Measurements from ENCODE around the gene ENOSF1. TPM values are rescaled to one million over a fixed set of nuclear protein-coding genes. Genes with fewer than 3 reads are reported as not detected.
A peak's percentile ranks its signal among the peaks of the same experiment; 100 is the strongest.

Gene ENOSF1
- total RNA-seq, 4 donors from 2014 or later: 31.8 to 159 (median 64.3) TPM

- Histone ChIP-seq H3K27ac (no peak overlapping the region), H3K4me3 (no peak overlapping the region), H3K9me3 (no peaks in the 10 kb centered on the region), H3K36me3 (no peaks in the 10 kb centered on the region), H3K27me3 (no peaks in the 10 kb centered on the region), H3K4me1 (no peaks in the 10 kb centered on the region)
- TF ChIP-seq CTCF (IDR thresholded peaks at IDR 0.05) (no peak), EP300 (IDR thresholded peaks at IDR 0.05) (no peak), POLR2AphosphoS5 (IDR thresholded peaks at IDR 0.05) (no peak), POLR2A (IDR thresholded peaks at IDR 0.05) (no peak)
- no peak for DNase-seq (ENCODE audit: low spot score in 2 of 2)
Measured at GRCh38 chr18:631560-631959, 80.9 kb downstream of the ENOSF1 start.

GRCh38 chr18:629269-630150 is 82.9 kb downstream of the ENOSF1 start:
- no peak for DNase-seq (ENCODE audit: low spot score in 2 of 2)

GRCh38 chr18:627231-627630 is 85.2 kb downstream of the ENOSF1 start:
- WGBS: 53% methylated on average over 2 of the region's 2 CpGs

More at GRCh38 chr18:629269-630150, 82.9 kb downstream of the ENOSF1 start:
- no peak overlapping the region for H3K4me3 ChIP-seq
- H3K36me3 ChIP-seq: no peaks in the 10 kb centered on the region
- no peak overlapping the region for H3K27ac ChIP-seq
- 91% methylated on average over 6 of the region's 6 CpGs for WGBS
- H3K9me3 ChIP-seq: no peaks in the 10 kb centered on the region
- no peaks in the 10 kb centered on the region for H3K4me1 ChIP-seq
- H3K27me3 ChIP-seq: no peaks in the 10 kb centered on the region
- no peak for TF ChIP-seq EP300 (IDR thresholded peaks at IDR 0.05)
- TF ChIP-seq CTCF (IDR thresholded peaks at IDR 0.05): no peak
- TF ChIP-seq POLR2AphosphoS5 (IDR thresholded peaks at IDR 0.05): no peak
- no peak for TF ChIP-seq POLR2A (IDR thresholded peaks at IDR 0.05)

GRCh38 chr18:623761-624620 is 88.4 kb downstream of the ENOSF1 start:
- H3K4me3 ChIP-seq: no peak overlapping the region
- DNase-seq (ENCODE audit: low spot score in 2 of 2): peak; percentile 77 to 82
- TF ChIP-seq POLR2AphosphoS5 (IDR thresholded peaks at IDR 0.05) (no peak), CTCF (IDR thresholded peaks at IDR 0.05) (peak in 1 of 2 donors; percentile 66)
- H3K27me3 ChIP-seq: no peaks in the 10 kb centered on the region
- 62% methylated on average over 11 of the region's 11 CpGs for WGBS
- H3K4me1 ChIP-seq: no peaks in the 10 kb centered on the region
- no peaks in the 10 kb centered on the region for H3K36me3 ChIP-seq
- no peaks in the 10 kb centered on the region for H3K9me3 ChIP-seq
- no peak overlapping the region for H3K27ac ChIP-seq

More at GRCh38 chr18:627231-627630, 85.2 kb downstream of the ENOSF1 start:
- H3K4me3 ChIP-seq: no peak overlapping the region
- no peak overlapping the region for H3K27ac ChIP-seq
- H3K27me3 ChIP-seq: no peaks in the 10 kb centered on the region
- H3K9me3 ChIP-seq: no peaks in the 10 kb centered on the region
- H3K4me1 ChIP-seq: no peaks in the 10 kb centered on the region
- TF ChIP-seq EP300 (IDR thresholded peaks at IDR 0.05): no peak
- TF ChIP-seq POLR2AphosphoS5 (IDR thresholded peaks at IDR 0.05): no peak
- TF ChIP-seq CTCF (IDR thresholded peaks at IDR 0.05): no peak
- TF ChIP-seq POLR2A (IDR thresholded peaks at IDR 0.05): no peak
- DNase-seq (ENCODE audit: low spot score in 2 of 2): no peak
- H3K36me3 ChIP-seq: no peaks in the 10 kb centered on the region

GRCh38 chr18:622289-622688 is 90.1 kb downstream of the ENOSF1 start:
- H3K27me3 ChIP-seq: no peaks in the 10 kb centered on the region
- DNase-seq (ENCODE audit: low spot score in 2 of 2): no peak
- TF ChIP-seq POLR2A (IDR thresholded peaks at IDR 0.05): no peak
- TF ChIP-seq CTCF (IDR thresholded peaks at IDR 0.05): no peak
- no peak for TF ChIP-seq POLR2AphosphoS5 (IDR thresholded peaks at IDR 0.05)
- no peak for TF ChIP-seq EP300 (IDR thresholded peaks at IDR 0.05)
- no peaks in the 10 kb centered on the region for H3K36me3 ChIP-seq
- H3K9me3 ChIP-seq: no peaks in the 10 kb centered on the region
- H3K4me3 ChIP-seq: no peak overlapping the region
- 79% methylated on average over 6 of the region's 6 CpGs for WGBS
- no peak overlapping the region for H3K27ac ChIP-seq
- no peaks in the 10 kb centered on the region for H3K4me1 ChIP-seq
